MM.1S (cell line): ENCODE results near the gene FGF18.

Experiments used
- CTCF ChIP-seq: fragments of 300-600 bp; sonication (generic); IDR thresholded peaks from 2 replicates; pipeline ENCODE4 v1.5.1; 2016; ENCODE audit warnings: antibody characterized with exemption, low read length, mixed read lengths
- EZH2 ChIP-seq: fragments of 300-600 bp; sonication (generic); optimal IDR thresholded peaks from 2 replicates; pipeline ENCODE3; 2017; ENCODE audit warnings: low read depth, mild to moderate bottlenecking, antibody characterized with exemption, low read length, mixed read lengths
- EZH2phosphoT487 ChIP-seq: fragments of 300-600 bp; sonication (generic); IDR thresholded peaks from 2 replicates; pipeline ENCODE4 v1.6.1; 2018; ENCODE audit warnings: antibody characterized with exemption, low read length

- TF ChIP-seq CTCF (no peak), EZH2 (no peak), EZH2phosphoT487 (no peak)
These were observed 16.5 kb downstream of the FGF18 start for GRCh38 chr5:171435908-171436307.
